HG02610 (cell line): ENCODE results near the gene MYO1F.
"Not testable (repeated sequence)": the region's sequence is repeated elsewhere in the genome, so short reads cannot be mapped to it uniquely, and the experiment has no call there.

ENCODE experiments used
- ATAC-seq: cut with Tn5 transposase; IDR thresholded peaks from one replicate; pipeline ENCODE4 v1.9.1; 2021; ENCODE audit warnings: mild to moderate bottlenecking, moderate library complexity; ENCODE audit not compliant: unreplicated experiment

Gene MYO1F

DNA sequence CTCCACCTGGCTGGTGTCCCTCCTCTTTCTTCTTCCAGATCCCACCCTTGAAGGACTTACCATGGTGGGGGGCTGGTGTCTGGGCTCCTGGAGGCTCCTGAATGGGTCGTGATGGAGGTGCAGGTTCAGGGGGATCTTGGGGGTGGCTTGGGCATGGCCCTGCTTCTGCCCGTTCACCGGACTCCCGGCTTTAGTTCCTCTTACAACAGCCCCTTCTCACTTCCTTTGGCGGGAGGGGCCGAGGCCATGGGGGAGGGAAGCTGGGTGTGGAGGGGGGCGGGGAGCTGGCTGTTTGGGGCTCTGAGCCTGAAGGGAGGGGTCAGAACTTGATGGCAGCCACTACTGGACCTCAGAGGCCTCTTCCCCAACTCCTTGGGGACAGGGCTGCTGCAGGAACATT, at the start of gene MYO1F:
Gene MYO1F (minus strand): TSS at position 196 of the 400 bp plus-strand sequence. CDS start 133 bp downstream, at position 63.
- no peak for ATAC-seq

DNA sequence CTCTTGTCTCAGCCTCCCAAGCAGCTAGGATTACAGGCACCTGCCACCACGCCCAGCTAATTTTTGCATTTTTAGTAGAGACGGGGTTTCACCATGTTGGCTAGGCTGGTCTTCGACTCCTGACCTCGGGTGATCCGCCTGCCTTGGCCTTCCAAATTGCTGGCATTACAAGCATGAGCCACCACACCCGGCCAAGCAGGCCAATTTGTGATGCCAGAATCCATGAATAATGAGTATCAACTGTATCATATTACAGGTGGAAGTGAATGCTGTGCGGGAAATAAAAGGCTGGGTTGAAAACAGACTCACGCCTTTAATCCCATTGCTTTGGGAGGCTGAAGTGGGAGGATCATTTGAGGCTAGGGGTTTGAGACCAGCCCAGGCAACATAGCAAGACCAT, 49.6 kb upstream of the MYO1F start:
- no peak for ATAC-seq

DNA sequence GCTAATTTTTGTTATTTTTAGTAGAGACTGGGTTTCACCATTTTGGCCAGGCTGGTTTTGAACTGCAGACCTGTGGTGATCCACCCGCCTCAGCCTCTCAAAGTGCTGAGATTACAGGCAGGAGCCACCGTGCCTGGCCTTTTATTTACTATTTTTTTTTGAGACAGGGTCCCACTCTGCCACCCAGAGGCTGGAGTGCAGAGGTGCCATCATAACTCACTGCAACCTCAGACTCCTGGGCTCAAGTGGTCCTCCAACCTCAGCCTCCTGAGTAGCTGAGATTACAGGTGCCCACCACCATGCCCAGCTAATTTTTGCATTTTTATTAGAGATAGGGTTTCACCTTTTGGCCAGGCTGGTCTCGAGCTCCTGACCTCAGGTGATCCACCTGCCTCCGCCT, 45.6 kb upstream of the MYO1F start:
- not testable (repeated sequence) for ATAC-seq

DNA sequence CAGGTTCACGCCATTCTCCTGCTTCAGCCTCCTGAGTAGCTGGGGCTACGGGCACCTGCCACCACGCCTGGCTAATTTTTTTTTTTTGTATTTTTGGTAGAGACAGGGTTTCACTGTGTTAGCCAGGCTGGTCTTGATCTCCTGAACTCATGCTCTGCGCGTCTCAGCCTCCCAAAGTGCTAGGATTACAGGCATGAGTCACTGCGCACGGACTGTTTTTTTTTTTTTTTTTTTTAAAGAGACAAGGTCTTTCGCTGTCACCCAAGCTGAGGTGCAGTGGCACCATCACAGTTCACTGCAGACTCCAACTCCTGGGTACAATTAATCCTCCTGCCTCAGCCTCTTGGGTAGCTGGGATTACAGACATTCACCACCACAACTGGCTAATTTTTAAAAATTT, 41.5 kb upstream of the MYO1F start:
- no peak for ATAC-seq

DNA sequence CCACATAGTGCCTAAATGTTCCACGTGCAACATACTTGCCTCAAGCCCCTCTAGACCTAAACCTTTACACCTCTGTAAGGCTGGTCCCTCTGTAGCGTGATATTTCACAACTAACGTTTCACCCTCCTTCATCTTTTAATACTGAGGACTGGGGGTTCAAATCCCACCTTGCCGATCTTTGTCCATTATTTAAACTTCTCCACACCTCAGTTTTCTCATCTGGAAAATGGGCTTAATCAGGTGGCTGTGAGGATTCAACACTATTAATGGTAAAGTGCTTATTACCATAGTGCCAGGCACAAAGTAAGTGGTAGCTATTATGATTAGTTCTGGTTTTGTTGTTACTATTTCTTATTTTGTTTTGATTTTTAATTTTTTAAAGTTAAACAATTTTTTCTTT, 40.7 kb upstream of the MYO1F start:
- no peak for ATAC-seq

DNA sequence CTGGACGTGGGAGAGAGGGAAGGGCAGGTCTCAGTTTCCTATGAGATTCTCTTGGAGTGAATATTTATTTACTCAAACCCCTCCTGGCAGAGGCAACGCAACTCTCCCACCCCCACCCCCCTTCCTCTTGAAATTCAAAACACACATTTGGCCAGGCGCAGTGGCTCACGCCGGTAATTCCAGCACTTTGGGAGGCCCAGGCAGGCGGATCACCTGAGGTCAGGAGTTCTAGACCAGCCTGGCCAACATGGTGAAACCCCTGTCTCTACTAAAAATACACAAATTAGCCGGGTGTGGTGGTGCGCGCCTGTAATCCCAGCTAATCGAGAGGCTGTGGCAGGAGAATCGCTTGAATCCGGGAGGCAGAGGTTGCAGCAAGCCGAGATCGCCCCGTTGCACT, 40.1 kb upstream of the MYO1F start:
- ATAC-seq: not testable (repeated sequence)

DNA sequence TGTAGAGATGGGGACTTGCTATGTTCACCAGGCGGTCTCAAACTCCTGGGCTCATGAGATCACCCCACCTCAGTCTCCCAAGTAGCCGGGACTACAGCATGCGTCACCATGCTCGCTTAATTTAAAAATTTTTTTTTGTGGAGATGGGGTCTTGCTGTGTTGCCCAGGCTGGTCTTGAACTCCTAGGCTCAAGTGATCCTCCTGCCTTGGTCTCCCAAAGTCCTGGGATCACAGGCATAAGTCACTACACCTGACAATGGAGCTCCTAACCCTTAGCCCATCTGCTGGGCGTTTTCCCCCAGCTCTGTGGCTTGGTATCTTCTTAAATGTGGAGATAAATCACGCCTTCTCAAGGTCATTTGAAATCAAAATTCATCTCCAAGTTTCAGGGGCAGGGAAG, 39.6 kb upstream of the MYO1F start:
- ATAC-seq: no peak

DNA sequence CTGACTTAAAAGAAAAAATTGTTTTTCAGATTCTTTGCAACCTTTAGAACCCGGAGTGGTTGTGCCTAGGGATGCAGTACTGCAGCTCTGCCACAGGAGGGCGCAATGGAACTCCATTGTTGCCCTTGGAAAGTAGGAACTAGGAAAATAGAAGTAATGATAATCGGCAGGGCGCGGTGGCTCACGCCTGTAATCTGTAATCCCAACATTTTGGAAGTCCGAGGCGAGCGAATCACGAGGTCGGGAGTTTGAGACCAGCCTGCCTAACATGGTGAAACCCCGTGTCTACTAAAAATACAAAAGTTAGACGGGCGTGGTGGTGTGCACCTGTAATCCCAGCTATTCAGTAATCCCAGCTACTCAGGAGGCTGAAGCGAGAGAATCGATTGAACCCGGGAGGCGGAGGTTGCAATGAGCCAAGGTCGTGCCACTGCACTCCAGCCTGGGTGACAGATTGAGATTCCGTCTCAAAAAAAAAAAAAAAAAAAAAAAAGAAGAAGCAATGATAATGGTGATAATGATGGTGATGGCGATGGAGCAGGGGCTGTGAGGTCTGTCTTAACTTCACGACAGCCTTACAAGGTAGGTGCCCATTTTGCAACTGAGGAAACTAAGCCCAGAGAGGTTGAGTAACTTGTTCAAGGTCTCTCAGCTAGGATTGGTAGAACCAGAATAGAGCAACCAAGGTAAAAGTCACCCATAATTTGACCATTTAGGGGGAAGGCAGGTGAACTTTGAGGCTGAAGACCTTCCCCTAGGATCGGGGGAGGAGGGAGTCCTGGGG, 38.8 kb upstream of the MYO1F start:
- ATAC-seq: no peak

DNA sequence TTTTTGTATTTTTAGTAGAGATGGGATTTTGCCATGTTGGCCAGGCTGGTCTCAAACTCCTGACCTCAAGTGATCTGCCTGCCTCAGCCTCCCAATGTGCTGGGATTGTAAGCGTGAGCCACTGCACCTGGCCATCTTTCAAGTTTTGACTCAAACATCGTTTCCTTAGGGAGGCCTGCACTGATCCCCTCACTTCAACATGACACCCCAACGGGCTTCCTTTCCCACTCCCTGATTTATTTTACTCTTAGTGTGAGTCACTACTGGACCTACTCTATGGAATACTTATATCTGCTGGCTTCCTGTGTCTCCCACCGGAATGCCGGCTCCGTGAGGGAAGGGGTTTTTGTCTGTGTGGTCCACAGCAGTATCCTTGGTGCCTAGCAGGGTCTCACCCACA, 37.8 kb upstream of the MYO1F start:
- ATAC-seq: no peak

DNA sequence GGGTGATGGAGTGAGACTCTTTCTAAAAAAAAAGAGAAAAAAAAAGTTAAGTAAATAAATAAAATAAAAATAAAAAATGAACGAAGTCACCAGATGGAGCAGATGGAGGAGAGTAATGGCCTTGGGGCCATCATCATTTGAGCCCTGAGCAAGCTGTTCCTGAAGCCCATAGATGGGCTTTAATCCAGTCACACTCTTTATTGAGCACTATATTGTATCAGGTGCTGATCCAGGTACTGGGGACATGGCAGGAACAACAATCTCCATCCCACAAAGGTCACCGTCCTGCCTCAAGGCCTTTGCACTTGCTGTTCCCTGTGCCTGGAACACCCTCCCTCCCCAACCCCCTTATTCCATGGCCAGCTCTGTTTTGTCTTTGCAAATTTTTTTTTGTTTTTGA, 37.2 kb upstream of the MYO1F start:
- ATAC-seq: no peak

DNA sequence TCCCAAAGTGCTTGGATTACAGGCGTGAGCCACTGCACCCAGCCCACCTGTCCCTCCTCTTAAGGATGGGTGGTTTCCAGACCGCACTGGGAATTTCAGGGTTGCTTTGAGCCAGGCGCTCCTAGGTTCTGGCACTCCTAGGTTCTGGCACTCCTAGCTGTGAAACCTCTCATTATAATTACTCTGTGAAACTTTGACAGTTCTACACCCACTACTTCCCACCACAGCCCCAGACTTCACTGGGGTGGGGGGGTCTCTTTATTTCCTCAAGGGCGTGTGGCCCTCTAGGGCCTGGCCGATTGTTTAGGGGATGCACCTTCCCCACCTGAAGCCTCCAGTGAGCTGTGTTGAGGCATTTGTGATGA, 35.5 kb upstream of the MYO1F start:
- ATAC-seq: no peak

DNA sequence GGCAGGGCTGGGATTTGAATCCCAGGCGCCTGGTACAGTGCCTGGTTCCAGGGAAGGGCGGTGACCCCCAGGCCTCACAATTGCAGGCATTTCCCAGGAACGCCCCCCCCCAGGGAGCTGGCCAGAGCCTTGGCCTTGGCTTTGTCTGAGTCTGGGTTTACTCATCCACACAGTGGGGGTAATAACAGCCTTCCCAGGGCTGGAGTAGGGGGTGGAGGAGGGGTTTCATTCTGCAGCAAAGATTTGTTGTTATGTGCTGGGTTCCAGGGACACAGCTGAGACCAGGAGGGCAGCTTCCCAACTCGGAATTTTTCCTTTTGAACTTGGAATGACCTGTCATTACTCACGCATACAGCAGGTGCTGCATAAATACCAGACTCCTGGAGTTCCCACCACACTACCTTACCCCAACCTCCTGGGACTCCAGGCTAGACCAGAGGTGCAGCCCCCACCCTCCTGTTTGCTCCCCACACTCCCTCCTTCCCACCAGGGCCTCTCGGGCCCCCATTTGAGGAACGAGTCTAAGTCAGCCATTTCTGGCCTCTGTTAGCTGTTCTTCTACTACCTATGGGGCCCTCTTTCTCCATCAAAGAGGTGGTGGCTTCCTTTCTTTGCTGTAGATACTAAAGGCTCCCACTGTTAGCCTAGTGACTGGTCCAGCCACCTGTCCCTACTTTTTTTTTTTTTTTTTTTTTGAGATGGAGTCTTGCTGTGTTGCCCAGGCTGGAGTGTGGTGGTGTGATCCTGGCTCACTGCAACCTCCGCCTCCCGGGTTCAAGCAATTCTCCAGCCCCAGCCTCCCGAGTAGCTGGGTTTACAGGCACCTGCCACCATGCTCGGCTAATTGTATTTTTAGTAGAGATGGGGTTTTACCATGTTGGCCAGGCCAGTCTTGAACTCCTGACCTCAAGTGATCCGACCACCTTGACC, 34.9 kb upstream of the MYO1F start:
- ATAC-seq: no peak

DNA sequence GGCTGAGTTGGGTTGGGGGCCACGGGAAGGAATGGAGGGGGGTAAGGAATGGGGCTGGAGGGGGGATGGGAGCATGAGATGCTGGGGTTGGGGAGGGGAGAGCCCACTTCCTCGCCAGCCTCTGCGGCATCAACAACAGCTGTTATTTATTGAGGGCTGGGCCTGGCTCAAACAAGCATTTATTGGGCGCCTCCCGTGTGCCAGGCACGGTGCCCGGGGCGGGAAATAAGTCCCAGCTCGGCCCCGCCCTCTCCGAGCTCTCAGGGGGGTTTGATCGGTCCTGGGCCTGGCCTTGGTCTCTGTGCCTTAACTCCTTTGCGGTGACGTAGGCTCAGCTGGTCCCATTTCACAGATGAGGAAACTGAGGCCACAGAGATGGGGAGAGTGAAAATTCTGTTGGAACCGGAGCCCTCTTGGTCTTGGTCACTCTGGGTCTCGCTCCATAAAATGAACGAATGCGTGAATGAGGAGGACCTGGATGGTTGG, 34.2 kb upstream of the MYO1F start:
- ATAC-seq: no peak

DNA sequence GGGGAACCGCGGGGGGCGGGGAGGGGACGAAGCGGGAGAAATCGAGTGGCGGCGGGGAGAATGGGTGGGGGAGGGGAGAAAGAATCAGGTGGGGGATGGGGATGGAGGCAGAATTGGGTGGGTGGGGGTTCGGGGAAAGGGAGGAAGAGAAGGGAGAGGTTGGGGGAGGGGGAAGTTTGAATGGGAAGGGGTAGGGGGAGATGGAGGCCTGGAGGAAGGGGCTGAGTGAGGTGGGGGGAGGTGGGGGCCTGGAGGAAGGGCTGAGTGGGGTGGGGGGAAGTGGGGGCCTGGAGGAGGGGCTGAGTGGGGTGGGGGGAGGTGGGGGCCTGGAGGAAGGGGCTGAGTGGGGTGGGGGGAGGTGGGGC, 33.7 kb upstream of the MYO1F start:
- no peak for ATAC-seq

DNA sequence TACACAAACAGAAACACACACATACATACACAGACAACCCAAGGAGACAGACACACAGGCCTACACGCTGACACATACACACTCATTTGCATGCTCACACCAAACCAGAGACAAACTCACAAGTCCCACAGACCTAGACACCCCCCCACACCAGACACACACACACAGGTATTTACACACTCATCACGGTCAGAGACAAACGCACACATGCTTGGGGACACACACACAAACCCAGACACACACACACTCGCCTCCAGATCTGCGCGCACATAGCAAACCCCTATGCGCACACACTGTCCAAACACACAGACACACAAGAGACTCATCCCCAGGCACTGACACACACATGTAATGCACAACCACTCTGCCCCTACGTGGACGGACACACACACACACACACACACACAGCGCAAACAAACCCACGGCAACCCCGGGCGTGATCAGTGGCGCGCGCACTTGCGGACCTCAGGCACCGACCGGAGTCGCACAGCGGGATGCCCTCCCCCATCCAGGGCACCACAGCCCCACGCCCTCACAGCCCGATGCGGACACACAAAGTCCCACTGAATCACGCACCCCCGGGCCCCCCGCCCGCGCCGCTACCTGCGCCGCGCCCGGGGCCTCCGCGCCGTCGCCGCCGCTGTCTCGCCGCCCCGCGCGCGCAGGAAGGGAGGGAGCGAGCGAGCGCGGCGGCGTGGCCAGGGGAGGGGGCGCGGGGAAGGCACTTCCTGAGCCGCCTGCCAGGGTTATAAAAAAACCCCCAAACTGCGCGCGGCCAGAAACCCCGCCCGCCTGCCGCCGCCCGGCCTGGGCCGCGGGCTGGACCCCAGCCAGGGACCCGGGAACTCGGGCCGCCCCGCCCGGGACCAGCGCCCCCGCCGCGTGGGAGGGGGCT, 33.0 kb upstream of the MYO1F start, which contains the start of gene ADAMTS10:
Gene ADAMTS10 (minus strand): TSS at position 675 of the 895 bp plus-strand sequence. CDS start 5,005 bp downstream, outside the sequence.
- ATAC-seq: no peak

DNA sequence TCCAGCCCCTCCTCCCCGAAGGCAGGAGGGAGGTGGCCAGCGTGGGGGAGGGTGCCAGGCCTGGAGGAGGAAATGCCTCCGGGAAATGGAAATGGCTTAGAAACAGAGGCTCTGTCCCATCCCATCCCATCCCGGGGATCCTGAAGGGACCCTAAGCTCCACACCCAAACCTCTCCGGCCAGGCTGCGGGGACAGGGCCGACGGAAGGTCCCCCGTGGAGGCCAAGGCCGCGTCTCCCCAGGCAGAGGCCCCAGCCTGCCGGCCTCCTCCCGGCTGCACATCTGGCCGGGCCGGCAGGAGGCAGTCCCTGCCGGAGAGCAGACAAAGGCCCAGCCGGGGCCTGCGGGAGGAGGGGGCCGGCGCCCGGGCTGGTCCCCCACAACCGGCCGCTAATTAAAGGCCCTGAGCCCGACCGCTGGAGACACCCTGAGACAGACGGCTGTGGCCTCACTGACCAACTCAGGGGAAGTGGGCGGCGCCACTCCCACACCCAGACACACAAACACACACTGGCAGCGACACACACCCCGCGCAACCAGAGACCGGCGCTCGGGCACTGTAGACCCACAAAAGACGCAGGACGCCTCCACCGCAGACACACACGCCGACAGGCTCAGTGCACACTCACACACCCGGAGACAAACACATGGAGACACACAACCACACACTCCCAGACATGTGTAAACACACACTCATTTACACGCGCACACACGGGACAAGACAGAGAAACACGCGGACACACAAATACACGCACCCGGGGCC, 32.2 kb upstream of the MYO1F start:
- no peak for ATAC-seq

DNA sequence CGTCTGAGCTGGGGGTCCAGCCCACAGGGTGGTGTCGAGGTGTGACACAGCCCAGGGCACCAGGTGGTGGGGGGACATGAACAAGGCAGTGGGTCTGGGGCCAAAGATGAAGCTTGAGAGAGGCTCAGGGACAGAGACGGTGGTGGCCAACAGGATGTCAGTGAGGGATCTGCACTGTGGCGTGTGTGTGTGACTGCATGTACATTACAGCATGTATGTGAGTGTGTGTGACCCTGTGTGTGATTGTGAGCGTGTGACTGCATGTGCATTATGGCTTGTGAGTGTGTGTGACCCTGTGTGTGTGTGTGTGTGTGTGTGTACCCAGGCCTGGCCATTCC, 31.7 kb upstream of the MYO1F start:
- no peak for ATAC-seq

DNA sequence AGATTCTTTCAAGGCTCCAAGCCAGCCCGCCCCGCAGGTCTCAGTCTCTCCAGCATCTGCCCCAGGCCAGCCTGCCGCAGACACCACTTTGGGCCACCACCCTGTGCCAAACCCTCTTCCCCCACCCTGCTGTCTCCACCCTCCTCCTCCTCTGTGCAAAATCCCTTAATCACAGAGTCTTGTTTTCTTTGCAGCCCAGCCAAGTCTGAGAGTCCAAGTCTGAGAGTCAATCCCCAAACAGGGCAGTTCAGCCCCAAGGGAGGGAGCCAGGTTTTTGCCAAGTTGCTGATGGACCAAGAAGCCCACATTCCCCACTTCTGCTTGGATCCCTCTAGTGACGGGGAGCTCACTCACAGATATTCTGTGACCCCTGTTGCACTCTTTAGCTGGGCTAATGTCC, 30.1 kb upstream of the MYO1F start:
- ATAC-seq: no peak

DNA sequence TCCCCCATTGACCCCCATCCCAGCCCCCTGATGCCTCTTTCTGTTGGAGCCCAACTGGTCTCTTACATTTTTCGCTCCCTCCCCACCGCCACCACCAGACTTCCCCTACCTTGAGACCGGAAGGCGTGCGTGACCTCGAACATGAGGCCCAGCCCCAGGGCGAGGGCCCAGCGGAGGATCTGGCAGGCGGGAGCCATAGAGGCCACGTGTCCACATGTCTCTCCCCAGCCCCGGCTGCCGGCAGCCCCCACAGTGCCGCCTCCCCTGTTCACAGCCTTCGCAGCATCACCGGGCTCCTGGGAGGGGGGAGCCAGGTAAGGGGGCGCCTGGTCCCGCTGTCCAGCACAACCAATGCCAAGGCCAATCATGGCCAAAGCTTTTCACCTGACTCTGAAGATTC, 28.3 kb upstream of the MYO1F start:
- no peak for ATAC-seq

DNA sequence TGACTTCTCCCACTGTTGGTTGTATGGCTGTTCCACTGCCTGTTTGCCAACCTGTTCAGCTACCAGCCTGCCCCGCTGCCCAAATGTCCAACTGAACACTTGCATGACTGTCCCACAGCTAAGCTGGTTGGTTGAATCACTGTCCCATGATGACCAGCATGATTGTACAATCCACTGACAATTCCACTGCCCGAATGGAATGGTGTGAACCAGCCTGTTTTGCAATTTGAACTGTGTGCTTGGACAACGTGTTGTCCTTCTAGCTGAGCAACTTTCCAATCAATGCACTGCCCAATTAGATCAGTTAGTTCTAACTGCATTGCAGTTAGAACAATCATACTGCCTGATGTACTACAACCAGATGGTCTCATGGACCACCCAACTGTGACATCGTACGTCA, 24.6 kb upstream of the MYO1F start:
- ATAC-seq: no peak
